HepG2 (cell line): Measurements from ENCODE around the gene MIEF1. TPM values are rescaled to one million over a fixed set of nuclear protein-coding genes. Genes with fewer than 3 reads are reported as not detected.
A peak's percentile ranks its signal among the peaks of the same experiment; 100 is the strongest.

Source experiments
- AGO2 ChIP-seq: fragments of 200-400 bp; formaldehyde crosslinking; optimal IDR thresholded peaks from 2 replicates; pipeline ENCODE3; 2017; ENCODE audit warnings: mild to moderate bottlenecking, low read depth, low read length, moderate library complexity
- ARID2 ChIP-seq: sonication (generic); formaldehyde crosslinking; IDR thresholded peaks from 2 replicates; pipeline ENCODE4 v1.8.1; 2022; ENCODE audit warnings: mild to moderate bottlenecking, missing genetic modification reagents, borderline replicate concordance
- ARID3A ChIP-seq: IDR thresholded peaks from 2 replicates; pipeline ENCODE4 v1.6.1; 2012; ENCODE audit warnings: low read depth, low read length, improper control_type of control experiment
- CEBPB ChIP-seq: IDR thresholded peaks from 2 replicates; pipeline ENCODE4 v1.6.1; 2011; ENCODE audit warnings: low read depth, low read length, improper control_type of control experiment, borderline replicate concordance
- CSRNP2 ChIP-seq: sonication (generic); formaldehyde crosslinking; conservative IDR thresholded peaks from 2 replicates; pipeline ENCODE4 v1.8.0; 2022; ENCODE audit warnings: low read depth, missing genetic modification reagents
- DNMT3B ChIP-seq: conservative IDR thresholded peaks from 2 replicates; pipeline ENCODE4 v1.6.1; 2016; ENCODE audit warnings: missing biosample characterization, control low read depth
- EHMT2 ChIP-seq: fragments of 200-600 bp; sonication (generic); IDR thresholded peaks from 2 replicates; pipeline ENCODE4 v1.7.0; 2017; ENCODE audit warnings: antibody characterized with exemption, low read depth, low read length, borderline replicate concordance
- FOXK1 ChIP-seq: sonication (generic); formaldehyde crosslinking; IDR thresholded peaks from 2 replicates; pipeline ENCODE4 v1.4.0; 2020; ENCODE audit warnings: low read depth, missing genetic modification reagents, borderline replicate concordance
- GTF3A ChIP-seq: sonication (generic); formaldehyde crosslinking; conservative IDR thresholded peaks from 2 replicates; pipeline ENCODE4 v1.4.0; 2020; ENCODE audit warnings: mild to moderate bottlenecking, missing genetic modification reagents
- KLF12 ChIP-seq: sonication (generic); formaldehyde crosslinking; IDR thresholded peaks from 2 replicates; pipeline ENCODE4 v1.4.0; 2020; ENCODE audit warnings: missing genetic modification reagents, borderline replicate concordance
- MAFK ChIP-seq, 2 experiments: IDR thresholded peaks in 1 of 2; conservative IDR thresholded peaks in 1 of 2; 2 replicates each; pipeline ENCODE4 v1.6.1; 2011; ENCODE audit warnings: improper control_type of control experiment in 2 of 2, low read length in 2 of 2
- MEIS2 ChIP-seq: sonication (generic); formaldehyde crosslinking; IDR thresholded peaks from 2 replicates; pipeline ENCODE4 v1.9.0; 2021; ENCODE audit warnings: mild to moderate bottlenecking, missing genetic modification reagents
- NAIF1 ChIP-seq: sonication (generic); formaldehyde crosslinking; IDR thresholded peaks from 2 replicates; pipeline ENCODE4 v1.5.0; 2020; ENCODE audit warnings: mild to moderate bottlenecking, missing genetic modification reagents, borderline replicate concordance
- NR2F6 ChIP-seq, 2 experiments: IDR thresholded peaks; 2 replicates each; pipeline ENCODE4 v1.6.1; 2016; ENCODE audit warnings: antibody characterized with exemption in 1 of 2, mild to moderate bottlenecking in 1 of 2
- PATZ1 ChIP-seq: sonication (generic); formaldehyde crosslinking; IDR thresholded peaks from 2 replicates; pipeline ENCODE4 v1.4.0; 2020; ENCODE audit warnings: missing genetic modification reagents
- SAP130 ChIP-seq: IDR thresholded peaks from 2 replicates; pipeline ENCODE4 v1.6.1; 2016; ENCODE audit warnings: low read depth
- TBX2 ChIP-seq: sonication (generic); formaldehyde crosslinking; IDR thresholded peaks from 2 replicates; pipeline ENCODE4 v1.5.0; 2020; ENCODE audit warnings: missing genetic modification reagents, mild to moderate bottlenecking, borderline replicate concordance
- TFE3 ChIP-seq: IDR thresholded peaks from 2 replicates; pipeline ENCODE4 v1.6.1; 2016
- TOPORS ChIP-seq: sonication (generic); formaldehyde crosslinking; IDR thresholded peaks from 2 replicates; pipeline ENCODE4 v1.8.0; 2023; ENCODE audit warnings: mild to moderate bottlenecking, missing genetic modification reagents
- ZFAT ChIP-seq: sonication (generic); formaldehyde crosslinking; conservative IDR thresholded peaks from 2 replicates; pipeline ENCODE4 v1.8.1; 2023; ENCODE audit warnings: missing genetic modification reagents, inconsistent platforms
- ZNF160 ChIP-seq: sonication (generic); formaldehyde crosslinking; IDR thresholded peaks from 2 replicates; pipeline ENCODE4 v1.8.0; 2022; ENCODE audit warnings: mild to moderate bottlenecking, inconsistent platforms, missing genetic modification reagents
- ZNF24 ChIP-seq: fragments of 450-650 bp; IDR thresholded peaks from 2 replicates; pipeline ENCODE4 v1.6.1; 2017; ENCODE audit warnings: antibody characterized with exemption, mild to moderate bottlenecking
- ZNF746 ChIP-seq: sonication (generic); formaldehyde crosslinking; IDR thresholded peaks from 2 replicates; pipeline ENCODE4 v1.8.0; 2022; ENCODE audit warnings: mild to moderate bottlenecking, missing genetic modification reagents
- ZNF766 ChIP-seq: sonication (generic); formaldehyde crosslinking; IDR thresholded peaks from 2 replicates; pipeline ENCODE4 v1.5.0; 2020; ENCODE audit warnings: missing genetic modification reagents, borderline replicate concordance
- polyA plus RNA-seq, 8 experiments: library from polyadenylated mRNA; depleted of rRNA in 3 of 8; stranded (reverse) in 7 of 8; unstranded in 1 of 8; fragments of >200 nt; fragmentation: Illumina TruSeq in 4 of 8; extraction: Trizol in 4 of 8; gene quantifications; 2 replicates each; pipeline versions ENCODE4 v1.2.1 to v1.2.3, GENCODE V29; 2011 to 2016; ENCODE audit warnings: low read depth in 4 of 8, missing spikeins in 1 of 8, mixed read lengths in 1 of 8; ENCODE audit not compliant: insufficient read depth in 1 of 8
- total RNA-seq, 5 experiments: library from RNA; depleted of rRNA; stranded (reverse); fragments of >200 nt; fragmentation: Illumina TruSeq; extraction: Trizol; gene quantifications; 2 replicates each; pipeline ENCODE4 v1.2.3, GENCODE V29; 2016; ENCODE audit warnings: low read depth in 1 of 5

MIEF1 gene
- total and polyA plus RNA-seq, 2 of the 13 experiments (the other 11 are each of a cell fraction or from before 2014, with no cell fraction given): 21.7 to 34.8 TPM

GRCh38 chr22:39502789-39503409 lies 809 bp downstream of the MIEF1 start (continued):
- no peak for TF ChIP-seq ARID3A
- TF ChIP-seq ZFAT (CRISPR knock-in tag): no peak
- peak; percentile 31; the same call in 1 of the 2 replicates for TF ChIP-seq CEBPB
- peak; percentile 35; the same call in 1 of the 2 replicates for TF ChIP-seq TBX2 (CRISPR knock-in tag)
- TF ChIP-seq FOXK1 (CRISPR knock-in tag): no peak
- TF ChIP-seq ZNF746 (CRISPR knock-in tag): 0 out of 2 replicates have a peak, but pooled peaks have one; percentile 69
- TF ChIP-seq TFE3 (CRISPR knock-in tag): no peak
- TF ChIP-seq KLF12 (CRISPR knock-in tag): no peak
- no peak for TF ChIP-seq GTF3A (CRISPR knock-in tag)
- 0 out of 2 replicates have a peak, but pooled peaks have one; percentile 10 for TF ChIP-seq PATZ1
- TF ChIP-seq MEIS2 (CRISPR knock-in tag): peak; percentile 23; the same call in 1 of the 2 replicates
- TF ChIP-seq NR2F6 (IDR thresholded peaks at IDR 0.05): peak; percentile 22; the same call in 1 of the 2 replicates
- no peak for TF ChIP-seq NR2F6 (CRISPR knock-in tag; IDR thresholded peaks at IDR 0.05)
- no peak for TF ChIP-seq ZNF766
- TF ChIP-seq NAIF1 (CRISPR knock-in tag): no peak
- no peak for TF ChIP-seq DNMT3B (CRISPR knock-in tag)
- TF ChIP-seq EHMT2: no peak
- no peak for TF ChIP-seq CSRNP2 (CRISPR knock-in tag)
- TF ChIP-seq TOPORS (CRISPR knock-in tag): peak; percentile 61; the same call in 1 of the 2 replicates
- no peak for TF ChIP-seq ZNF160
- 0 out of 2 replicates have a peak, but pooled peaks have one; percentile 59 for TF ChIP-seq ZNF24
- no peak for TF ChIP-seq MAFK (conservative IDR thresholded peaks at IDR 0.05 in 1 of 2, IDR thresholded peaks at IDR 0.05 in 1 of 2; ENCODE audit: low read length in 2 of 2)
- TF ChIP-seq ARID2 (CRISPR knock-in tag): no peak
- peak; percentile 32; the same call in 1 of the 2 replicates for TF ChIP-seq SAP130 (CRISPR knock-in tag)
- peak; percentile 11 for TF ChIP-seq AGO2
